NB4 (cell line): ENCODE data around the gene OVOL2.

ENCODE experiments used
- DNase-seq: peaks from one replicate; pipeline ENCODE4 v3.0.0; 2010; ENCODE audit warnings: low read depth
- H3K4me3 ChIP-seq: one replicate; pipeline ENCODE4 v1.5.1; 2011; ENCODE audit warnings: mild to moderate bottlenecking, low read depth, low read length, moderate library complexity
- CTCF ChIP-seq: IDR thresholded peaks from one replicate; pipeline ENCODE4 v1.5.1; 2012; ENCODE audit warnings: low read depth, low read length
- MYC ChIP-seq: IDR thresholded peaks from 2 replicates; pipeline ENCODE4 v1.6.1; 2011; ENCODE audit warnings: low read depth, low read length
- POLR2A ChIP-seq: IDR thresholded peaks from 2 replicates; pipeline ENCODE4 v1.6.1; 2011; ENCODE audit warnings: mild to moderate bottlenecking; ENCODE audit not compliant: insufficient read length; ENCODE audit errors: extremely low read depth
- TF ChIP-seq, protein P1 (sequence below): IDR thresholded peaks from 2 replicates; pipeline ENCODE4 v1.6.1; 2011; ENCODE audit warnings: low read depth, low read length

Gene OVOL2

GRCh38 chr20:17992847-17993513, 64.7 kb downstream of the OVOL2 start:
- no peak for TF ChIP-seq MYC
- TF ChIP-seq CTCF: no peak
- TF ChIP-seq POLR2A: no peak
- TF ChIP-seq, protein P1, sequence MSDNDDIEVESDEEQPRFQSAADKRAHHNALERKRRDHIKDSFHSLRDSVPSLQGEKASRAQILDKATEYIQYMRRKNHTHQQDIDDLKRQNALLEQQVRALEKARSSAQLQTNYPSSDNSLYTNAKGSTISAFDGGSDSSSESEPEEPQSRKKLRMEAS: no peak
- no peak overlapping the region for H3K4me3 ChIP-seq
- DNase-seq: no peak

- TF ChIP-seq CTCF (no peak), MYC (no peak), POLR2A (no peak)
- TF ChIP-seq, protein P1: no peak
- H3K4me3 ChIP-seq: no peak overlapping the region
- DNase-seq: no peak
Measured at GRCh38 chr20:17992224-17992637, 65.5 kb downstream of the OVOL2 start.

DNA sequence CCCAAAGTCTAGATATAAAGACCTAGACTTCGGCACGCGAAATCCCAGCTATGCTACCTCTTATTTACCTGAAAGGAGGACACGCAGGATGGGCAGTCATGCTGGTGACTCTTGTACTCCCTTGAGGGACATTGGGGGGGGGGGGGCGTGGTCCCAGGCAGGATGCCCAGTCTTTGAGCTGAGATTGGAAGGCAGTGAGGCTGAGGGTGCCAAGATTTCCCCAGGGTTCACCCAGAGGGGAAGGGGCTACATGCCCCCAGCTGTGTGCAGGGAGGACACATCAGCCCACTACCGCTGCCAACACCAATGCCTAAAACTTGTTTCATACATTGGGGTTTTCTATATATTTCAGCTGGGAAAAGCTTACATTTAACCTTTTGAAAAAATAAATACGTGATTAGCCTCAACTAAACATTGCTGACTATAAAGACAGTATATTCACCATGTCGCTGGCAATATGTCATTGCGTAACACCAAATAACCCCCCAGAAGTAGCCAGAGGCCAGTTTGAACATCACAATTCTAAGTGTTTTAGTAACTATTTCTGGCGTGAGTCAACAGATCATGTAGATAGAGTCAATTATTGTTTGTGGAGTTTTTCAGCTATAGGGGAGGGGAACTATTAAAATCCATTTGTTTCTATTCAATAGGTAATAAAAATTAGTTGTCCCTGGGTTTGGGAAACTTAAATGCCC, 67.3 kb downstream of the OVOL2 start:
- DNase-seq: no peak
- H3K4me3 ChIP-seq: no peak overlapping the region
- TF ChIP-seq POLR2A (no peak), CTCF (no peak), MYC (no peak)
- TF ChIP-seq, protein P1: no peak

- no peak for TF ChIP-seq MYC
- TF ChIP-seq CTCF: no peak
- TF ChIP-seq, protein P1: no peak
- no peak for TF ChIP-seq POLR2A
- H3K4me3 ChIP-seq: no peak overlapping the region
- no peak for DNase-seq
Measured at GRCh38 chr20:17987988-17988387, 69.7 kb downstream of the OVOL2 start.

- no peak overlapping the region for H3K4me3 ChIP-seq
- no peak for DNase-seq
- TF ChIP-seq CTCF (no peak), POLR2A (no peak), MYC (no peak)
- TF ChIP-seq, protein P1: no peak
Measured at GRCh38 chr20:17985388-17986018, 72.2 kb downstream of the OVOL2 start.
